CD1c-positive myeloid dendritic cell (primary cell): Measurements from ENCODE around the gene MCAM.

Source experiments
- DNase-seq: peaks from one replicate; pipeline ENCODE4 v3.0.0-alpha.2; 2016; ENCODE audit errors: extremely low spot score

The MCAM gene

GRCh38 chr11:119307219-119307618 is 9.7 kb downstream of the MCAM start:
- DNase-seq = no peak

GRCh38 chr11:119306373-119306890 is 10.5 kb downstream of the MCAM start:
- DNase-seq = no peak

- no peak for DNase-seq
Measured at GRCh38 chr11:119305556-119306372, 11.2 kb downstream of the MCAM start.

GRCh38 chr11:119303227-119303718 is 13.7 kb downstream of the MCAM start:
- no peak for DNase-seq

GRCh38 chr11:119300198-119300964 is 16.5 kb downstream of the MCAM start:
- DNase-seq = no peak

- no peak for DNase-seq
Measured at GRCh38 chr11:119299416-119299815, 17.5 kb downstream of the MCAM start.

DNA sequence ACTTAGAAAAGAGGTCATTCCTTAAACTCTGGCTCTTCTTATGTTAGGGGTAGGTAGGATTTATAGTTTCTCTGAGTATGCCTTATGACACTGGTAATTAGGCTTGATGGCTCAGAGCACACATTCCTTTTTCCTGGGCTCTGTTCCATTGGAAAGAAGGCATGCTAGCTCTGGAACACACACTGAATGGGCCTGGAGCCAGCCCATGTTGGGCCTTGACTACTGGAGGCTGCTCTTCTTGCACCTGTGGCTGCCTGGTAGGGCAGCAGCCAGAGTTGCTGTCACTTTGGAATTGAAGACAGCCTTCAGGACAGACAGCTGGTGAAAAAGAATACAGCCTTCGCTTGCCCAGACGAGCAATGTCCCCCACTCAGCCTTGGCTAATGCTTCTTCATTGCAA is 18.2 kb downstream of the MCAM start:
- no peak for DNase-seq

DNA sequence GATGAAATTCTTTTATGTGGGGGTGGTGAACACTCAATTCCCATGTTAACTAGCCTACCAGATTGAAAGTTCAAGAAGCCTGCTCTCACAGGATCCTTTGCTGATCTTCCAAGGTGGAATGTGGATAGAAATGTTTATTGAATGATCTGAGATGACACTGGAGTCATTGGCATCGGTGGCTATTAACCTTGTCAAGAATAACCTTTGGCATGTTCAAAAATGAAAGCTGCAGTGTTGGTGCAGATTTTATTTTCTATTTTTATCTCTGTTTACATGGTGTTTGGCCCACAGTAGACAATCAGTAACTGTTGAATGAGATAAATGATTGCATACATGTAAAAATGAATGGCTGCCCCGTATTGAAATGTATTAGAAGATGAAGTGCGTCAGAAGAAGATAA is 19.0 kb downstream of the MCAM start:
- DNase-seq = no peak

- peak; percentile 15 for DNase-seq
Measured at GRCh38 chr11:119295178-119295577, 21.8 kb downstream of the MCAM start.

- DNase-seq = no peak
Measured at GRCh38 chr11:119293461-119293860, 23.5 kb downstream of the MCAM start.

- no peak for DNase-seq
Measured at GRCh38 chr11:119290894-119291497, 25.9 kb downstream of the MCAM start.

DNA sequence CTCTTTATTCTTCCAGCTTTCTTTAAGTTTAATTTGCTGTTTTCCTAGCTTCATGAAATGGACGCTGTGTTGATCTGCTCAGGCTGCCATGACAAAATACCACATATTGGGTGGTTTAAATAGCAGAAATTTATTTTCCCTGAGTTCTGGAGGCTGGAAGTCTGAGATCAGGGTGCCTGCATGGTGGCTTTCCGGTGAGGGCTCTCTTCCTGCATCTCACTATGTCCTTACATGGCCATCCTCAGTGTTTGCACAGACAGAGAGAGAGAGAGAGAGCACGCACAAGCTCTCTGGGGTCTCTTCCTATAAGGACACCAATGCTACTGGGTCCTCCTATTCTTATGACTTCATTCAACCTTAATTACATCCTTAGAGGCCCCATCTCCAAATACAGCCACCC is 28.7 kb downstream of the MCAM start:
- no peak for DNase-seq

- no peak for DNase-seq
Measured at GRCh38 chr11:119285431-119285830, 31.5 kb downstream of the MCAM start.

GRCh38 chr11:119284344-119285157 is 32.4 kb downstream of the MCAM start:
- peak; percentile 25 for DNase-seq

- no peak for DNase-seq
Measured at GRCh38 chr11:119282495-119282894, 34.4 kb downstream of the MCAM start.

DNA sequence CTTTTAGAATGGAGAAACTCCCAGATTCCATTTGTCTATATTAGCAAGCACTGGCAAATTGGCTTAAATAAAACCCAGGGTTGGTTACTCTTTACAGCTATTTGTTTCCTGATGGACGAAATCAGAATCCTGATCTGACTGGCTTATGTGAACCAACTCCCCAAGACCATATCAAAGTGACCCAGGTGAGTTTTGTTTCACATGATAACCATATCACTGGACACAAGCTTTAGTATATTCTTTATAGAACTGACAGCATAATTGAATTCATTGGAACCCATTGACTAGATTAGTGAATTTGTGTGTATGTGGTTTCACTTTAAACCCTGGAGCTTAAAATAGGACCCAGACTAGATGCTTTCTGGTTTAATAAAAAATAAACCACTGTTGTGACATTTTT is 39.3 kb downstream of the MCAM start:
- DNase-seq = no peak

DNA sequence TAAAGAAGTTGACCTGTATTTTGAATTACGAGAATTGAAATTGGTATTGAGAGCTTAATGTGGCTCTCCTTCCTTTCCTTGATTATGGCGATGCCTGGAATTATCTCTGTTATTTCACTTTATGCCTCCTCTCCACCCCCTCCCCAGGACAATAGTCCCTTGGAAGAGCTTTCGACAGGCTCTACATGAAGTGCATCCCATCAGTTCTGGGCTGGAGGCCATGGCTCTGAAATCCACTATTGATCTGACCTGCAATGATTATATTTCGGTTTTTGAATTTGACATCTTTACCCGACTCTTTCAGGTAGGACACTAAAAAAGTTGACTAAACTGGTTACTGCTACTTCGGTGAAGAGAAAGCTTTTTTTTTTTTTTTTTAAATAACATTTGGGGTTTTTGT is 43.2 kb downstream of the MCAM start:
- DNase-seq = no peak

DNA sequence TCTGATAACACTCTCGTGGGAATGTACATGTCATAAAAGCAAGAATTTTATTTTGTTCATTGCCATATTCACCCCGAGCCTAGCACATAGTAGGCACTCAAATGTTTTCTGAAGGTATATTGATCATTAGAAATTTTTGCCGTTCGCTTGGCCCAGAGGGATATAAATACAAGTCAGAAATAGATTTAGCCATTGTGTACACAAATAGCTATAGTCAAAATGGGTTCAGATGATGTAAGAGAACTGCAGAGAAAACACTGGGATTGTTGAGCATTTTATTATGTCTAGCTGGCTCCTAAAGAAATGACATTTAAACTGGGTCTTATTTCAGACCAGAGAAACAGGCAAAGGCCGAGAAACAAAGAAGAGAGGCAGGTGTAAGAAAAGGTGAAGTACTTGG is 49.3 kb downstream of the MCAM start:
- no peak for DNase-seq

DNA sequence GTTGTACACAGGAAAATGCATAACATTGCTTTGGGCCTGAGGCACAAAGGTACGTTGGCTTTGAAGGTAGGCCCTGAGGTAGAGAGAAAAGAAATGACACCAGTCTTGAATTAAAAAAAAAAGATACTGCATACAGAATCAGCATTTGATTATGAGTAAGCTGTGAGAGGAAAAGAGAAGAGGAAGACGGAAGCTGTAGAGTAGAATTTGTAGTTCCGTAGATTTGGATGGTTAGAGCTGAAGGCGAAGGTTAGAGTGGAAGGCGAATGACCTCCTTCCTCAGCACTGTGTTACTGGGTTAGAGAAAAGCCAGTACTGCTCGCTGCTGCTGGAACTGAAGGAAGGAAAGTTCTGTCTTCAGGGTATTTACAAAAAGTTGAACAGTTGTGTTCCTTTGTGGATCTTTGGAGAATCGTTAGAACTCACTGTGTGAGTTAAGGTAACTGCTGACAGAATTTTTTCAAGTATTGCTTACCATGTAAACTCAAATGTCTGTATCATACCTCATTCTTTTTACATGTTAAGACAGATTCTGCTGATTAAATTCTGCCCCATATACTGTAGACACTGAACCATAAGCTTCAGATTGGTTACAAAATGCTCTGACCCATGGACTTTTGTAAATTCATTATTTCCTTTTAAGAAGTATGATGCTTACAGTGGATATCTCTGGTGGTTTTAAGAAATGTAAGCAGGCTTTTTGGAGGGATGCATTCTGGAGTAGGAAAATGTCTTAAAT is 50.2 kb downstream of the MCAM start:
- peak; percentile 23 for DNase-seq

- DNase-seq = no peak
Measured at GRCh38 chr11:119266063-119266462, 50.9 kb downstream of the MCAM start.
